HG03196 (cell line): ENCODE results near the gene ISM2.

Experiments used
- ATAC-seq: cut with Tn5 transposase; IDR thresholded peaks from one replicate; pipeline ENCODE4 v1.9.1; 2021; ENCODE audit not compliant: unreplicated experiment

The ISM2 gene

GRCh38 chr14:77508249-77508648, 9.6 kb upstream of the ISM2 start:
- no peak for ATAC-seq

GRCh38 chr14:77507762-77508161, 9.1 kb upstream of the ISM2 start:
- ATAC-seq, result no peak

GRCh38 chr14:77505031-77505430, 6.4 kb upstream of the ISM2 start:
- ATAC-seq, result no peak

- no peak for ATAC-seq
These were observed 4.5 kb upstream of the ISM2 start for GRCh38 chr14:77503138-77503537.

GRCh38 chr14:77502109-77502782, 3.6 kb upstream of the ISM2 start:
- ATAC-seq, result no peak

GRCh38 chr14:77498984-77499527, 440 bp upstream of the ISM2 start:
- peak; percentile 22 for ATAC-seq

GRCh38 chr14:77495334-77495733, 3.3 kb downstream of the ISM2 start:
- ATAC-seq, result no peak

GRCh38 chr14:77491056-77491455, 7.6 kb downstream of the ISM2 start:
- ATAC-seq, result no peak

- ATAC-seq, result no peak
These were observed 8.1 kb downstream of the ISM2 start for GRCh38 chr14:77490347-77490986.

GRCh38 chr14:77489041-77489440, 9.6 kb downstream of the ISM2 start:
- no peak for ATAC-seq

- no peak for ATAC-seq
These were observed 10.1 kb downstream of the ISM2 start for GRCh38 chr14:77488558-77488957.

GRCh38 chr14:77485901-77486678, 12.5 kb downstream of the ISM2 start:
- no peak for ATAC-seq

GRCh38 chr14:77485256-77485655, 13.4 kb downstream of the ISM2 start:
- ATAC-seq, result no peak

GRCh38 chr14:77482422-77482821, 16.2 kb downstream of the ISM2 start:
- ATAC-seq, result no peak

- peak; percentile 75 for ATAC-seq
These were observed 19.8 kb downstream of the ISM2 start for GRCh38 chr14:77478796-77479195.

GRCh38 chr14:77478029-77478428, 20.6 kb downstream of the ISM2 start:
- no peak for ATAC-seq

GRCh38 chr14:77475432-77476115, 23.0 kb downstream of the ISM2 start:
- ATAC-seq, result no peak

GRCh38 chr14:77474479-77475177, 24.0 kb downstream of the ISM2 start:
- ATAC-seq, result no peak

- no peak for ATAC-seq
These were observed 24.7 kb downstream of the ISM2 start for GRCh38 chr14:77473921-77474320.

GRCh38 chr14:77470224-77470870, 28.3 kb downstream of the ISM2 start:
- no peak for ATAC-seq
